ENCODE results near the gene ABCA12.

GRCh38 chr2:215110918-215111317 is 27.5 kb downstream of the ABCA12 start:
- TF ChIP-seq EZH2phosphoT487 (IDR thresholded peaks at IDR 0.05; ENCODE audit: low read length) (no peak), EZH2 (optimal IDR thresholded peaks at IDR 0.05; ENCODE audit: low read depth, low read length) (no peak)
- TF ChIP-seq, protein P1, sequence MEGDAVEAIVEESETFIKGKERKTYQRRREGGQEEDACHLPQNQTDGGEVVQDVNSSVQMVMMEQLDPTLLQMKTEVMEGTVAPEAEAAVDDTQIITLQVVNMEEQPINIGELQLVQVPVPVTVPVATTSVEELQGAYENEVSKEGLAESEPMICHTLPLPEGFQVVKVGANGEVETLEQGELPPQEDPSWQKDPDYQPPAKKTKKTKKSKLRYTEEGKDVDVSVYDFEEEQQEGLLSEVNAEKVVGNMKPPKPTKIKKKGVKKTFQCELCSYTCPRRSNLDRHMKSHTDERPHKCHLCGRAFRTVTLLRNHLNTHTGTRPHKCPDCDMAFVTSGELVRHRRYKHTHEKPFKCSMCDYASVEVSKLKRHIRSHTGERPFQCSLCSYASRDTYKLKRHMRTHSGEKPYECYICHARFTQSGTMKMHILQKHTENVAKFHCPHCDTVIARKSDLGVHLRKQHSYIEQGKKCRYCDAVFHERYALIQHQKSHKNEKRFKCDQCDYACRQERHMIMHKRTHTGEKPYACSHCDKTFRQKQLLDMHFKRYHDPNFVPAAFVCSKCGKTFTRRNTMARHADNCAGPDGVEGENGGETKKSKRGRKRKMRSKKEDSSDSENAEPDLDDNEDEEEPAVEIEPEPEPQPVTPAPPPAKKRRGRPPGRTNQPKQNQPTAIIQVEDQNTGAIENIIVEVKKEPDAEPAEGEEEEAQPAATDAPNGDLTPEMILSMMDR (IDR thresholded peaks at IDR 0.05; ENCODE audit: low read length), result no peak

All from MM.1S (cell line).